ENCODE results near the gene UBE2E1.

- no peak for TF ChIP-seq CTCF (IDR thresholded peaks at IDR 0.05; ENCODE audit: low read length)
- TF ChIP-seq EZH2 (IDR thresholded peaks at IDR 0.05; ENCODE audit: borderline replicate concordance, low read length): no peak
Measured at GRCh38 chr3:23762214-23762613, 43.5 kb upstream of the UBE2E1 start.
